H1 (cell line): ENCODE results near the gene STRN4.

Experiments used
- POLR2A ChIP-seq, 2 experiments: IDR thresholded peaks; 1 replicate in 1 of 2; 2 replicates in 1 of 2; pipeline ENCODE4 v1.6.1; 2011; ENCODE audit warnings: low read depth in 2 of 2, low read length in 2 of 2, mild to moderate bottlenecking in 2 of 2; ENCODE audit errors: control extremely low read depth in 1 of 2
- TF ChIP-seq, protein P1 (sequence below): IDR thresholded peaks from 2 replicates; pipeline ENCODE4 v1.6.1; 2012; ENCODE audit warnings: inconsistent platforms

DNA sequence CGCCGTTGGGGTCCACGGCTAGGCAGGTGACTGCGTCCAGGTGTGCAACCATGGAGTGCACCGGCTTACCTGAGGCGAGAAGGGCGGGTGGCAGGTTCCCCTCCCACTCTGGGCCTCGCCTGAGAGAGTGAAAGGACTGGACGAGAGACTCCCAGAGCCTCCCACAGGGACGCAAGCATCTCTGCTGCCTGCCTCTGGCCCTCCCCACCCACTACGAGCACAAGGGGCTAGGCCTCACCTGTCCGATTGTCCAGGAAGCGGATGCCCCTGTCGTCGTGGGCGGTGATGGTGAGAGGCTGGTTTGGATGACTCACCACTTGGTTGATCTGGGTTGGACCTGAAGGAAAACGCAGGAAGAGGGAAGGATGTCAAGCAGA, 24.3 kb downstream of the STRN4 start:
- no peak for TF ChIP-seq POLR2A (IDR thresholded peaks at IDR 0.05; ENCODE audit: control extremely low read depth in 1 of 2, low read depth in 2 of 2, low read length in 2 of 2)
- TF ChIP-seq, protein P1, sequence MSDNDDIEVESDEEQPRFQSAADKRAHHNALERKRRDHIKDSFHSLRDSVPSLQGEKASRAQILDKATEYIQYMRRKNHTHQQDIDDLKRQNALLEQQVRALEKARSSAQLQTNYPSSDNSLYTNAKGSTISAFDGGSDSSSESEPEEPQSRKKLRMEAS = no peak
